Stimulated activated CD4-positive, alpha-beta T cell treated with anti-CD3 and anti-CD28 coated beads, Interleukin-4, amount 100 ng/mL, for 24 hours (primary cell): ENCODE results near the gene KREMEN1.

Source experiments
- DNase-seq: peaks from one replicate; pipeline ENCODE4 v3.0.0-alpha.2; 2020

Gene KREMEN1

GRCh38 chr22:29049655-29050263 lies 23.1 kb upstream of the KREMEN1 start:
- no peak for DNase-seq

- no peak for DNase-seq
These were observed 22.4 kb upstream of the KREMEN1 start for GRCh38 chr22:29050457-29050856.

GRCh38 chr22:29053048-29053702 lies 19.7 kb upstream of the KREMEN1 start:
- no peak for DNase-seq

GRCh38 chr22:29054251-29054767 lies 18.5 kb upstream of the KREMEN1 start:
- DNase-seq, result no peak

GRCh38 chr22:29055192-29055830 lies 17.5 kb upstream of the KREMEN1 start:
- no peak for DNase-seq

- DNase-seq, result no peak
These were observed 16.4 kb upstream of the KREMEN1 start for GRCh38 chr22:29056472-29056871.

- no peak for DNase-seq
These were observed 12.5 kb upstream of the KREMEN1 start for GRCh38 chr22:29060251-29060869.

- DNase-seq, result no peak
These were observed 11.9 kb upstream of the KREMEN1 start for GRCh38 chr22:29060931-29061330.

GRCh38 chr22:29061773-29062172 lies 11.1 kb upstream of the KREMEN1 start, which contains the start of gene C22orf31:
Gene C22orf31 (minus strand): TSS chr22:29061831. CDS start chr22:29061792, 39 bp downstream.
- DNase-seq, result no peak

- DNase-seq, result no peak
These were observed 10.5 kb upstream of the KREMEN1 start for GRCh38 chr22:29062286-29062821.

GRCh38 chr22:29065468-29066190 lies 7.2 kb upstream of the KREMEN1 start:
- DNase-seq, result no peak

- DNase-seq, result no peak
These were observed 3.4 kb upstream of the KREMEN1 start for GRCh38 chr22:29069463-29069862.

- DNase-seq, result no peak
These were observed 2.3 kb upstream of the KREMEN1 start for GRCh38 chr22:29070490-29070889.

GRCh38 chr22:29071261-29072045 lies 1.4 kb upstream of the KREMEN1 start:
- DNase-seq, result peak; percentile 21

- peak; percentile 81 for DNase-seq
These were observed 449 bp upstream of the KREMEN1 start for GRCh38 chr22:29072193-29072978.

GRCh38 chr22:29073618-29074275 lies 912 bp downstream of the KREMEN1 start:
- DNase-seq, result no peak

- DNase-seq, result no peak
These were observed 1.5 kb downstream of the KREMEN1 start for GRCh38 chr22:29074276-29074772.

GRCh38 chr22:29078036-29078868 lies 5.4 kb downstream of the KREMEN1 start:
- no peak for DNase-seq

GRCh38 chr22:29078869-29079207 lies 6.0 kb downstream of the KREMEN1 start:
- no peak for DNase-seq
